Myocyte (in vitro differentiated cells): ENCODE data around the gene NFE2. TPM values are rescaled to one million over a fixed set of nuclear protein-coding genes. Genes with fewer than 3 reads are reported as not detected.

Source experiments
- DNase-seq: peaks from one replicate; pipeline ENCODE4 v3.0.0-alpha.2; 2012; ENCODE audit warnings: low read depth
- microRNA counts: library from miRNA; unstranded; fragments of <30 nt; microRNA quantifications from one replicate; lab custom pipeline; 2016
- microRNA-seq: library from miRNA; unstranded; fragments of <30 nt; microRNA quantifications from one replicate; pipeline ENCODE4, GENCODE V29; 2016
- total RNA-seq: library from RNA; depleted of rRNA; stranded (reverse); fragments of >200 nt; gene quantifications from 2 replicates; pipeline ENCODE4 v1.2.3, GENCODE V29; 2014

The NFE2 gene
- total RNA-seq, 1 donor from 2014 or later = 1.4 TPM

DNA sequence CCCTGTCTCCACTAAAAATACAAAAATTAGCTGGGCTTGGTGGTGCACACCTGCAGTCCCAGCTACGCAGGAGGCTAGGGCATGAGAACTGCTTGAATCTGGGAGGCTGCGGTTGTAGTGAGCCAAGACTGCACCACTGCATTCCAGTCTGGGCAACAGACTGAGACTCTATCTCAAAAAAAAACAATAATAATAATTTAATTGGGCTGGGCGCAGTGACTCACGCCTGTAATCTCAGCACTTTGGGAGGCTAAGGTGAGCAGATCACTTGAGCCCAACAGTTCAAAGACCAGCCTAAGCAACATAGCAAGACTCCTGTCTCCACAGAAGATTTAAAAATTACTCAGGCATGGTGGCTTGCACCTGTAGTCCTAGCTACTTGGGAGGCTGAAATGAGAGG, 47.6 kb downstream of the NFE2 start:
- DNase-seq = no peak

GRCh38 chr12:54251667-54252284, 49.0 kb downstream of the NFE2 start:
- peak; percentile 61 for DNase-seq

DNA sequence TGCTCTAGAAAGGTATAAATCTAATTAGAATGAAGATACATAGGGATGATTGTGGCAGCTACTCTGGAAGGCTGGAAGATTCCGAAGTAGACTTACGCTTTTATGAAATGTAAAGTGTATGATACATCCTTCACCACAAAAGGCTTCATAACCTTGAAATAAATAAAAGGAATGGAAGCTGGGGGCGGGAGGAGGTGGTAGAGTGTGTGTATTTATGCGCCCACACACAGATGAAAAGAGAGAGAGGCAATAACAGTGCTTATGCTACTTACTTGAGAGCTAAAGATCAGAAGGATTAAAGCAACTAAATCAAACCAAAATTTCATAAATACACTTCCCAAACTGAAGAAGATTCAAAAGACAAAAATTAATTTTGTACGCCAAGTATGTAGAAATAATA, 51.3 kb downstream of the NFE2 start:
- no peak for DNase-seq

DNA sequence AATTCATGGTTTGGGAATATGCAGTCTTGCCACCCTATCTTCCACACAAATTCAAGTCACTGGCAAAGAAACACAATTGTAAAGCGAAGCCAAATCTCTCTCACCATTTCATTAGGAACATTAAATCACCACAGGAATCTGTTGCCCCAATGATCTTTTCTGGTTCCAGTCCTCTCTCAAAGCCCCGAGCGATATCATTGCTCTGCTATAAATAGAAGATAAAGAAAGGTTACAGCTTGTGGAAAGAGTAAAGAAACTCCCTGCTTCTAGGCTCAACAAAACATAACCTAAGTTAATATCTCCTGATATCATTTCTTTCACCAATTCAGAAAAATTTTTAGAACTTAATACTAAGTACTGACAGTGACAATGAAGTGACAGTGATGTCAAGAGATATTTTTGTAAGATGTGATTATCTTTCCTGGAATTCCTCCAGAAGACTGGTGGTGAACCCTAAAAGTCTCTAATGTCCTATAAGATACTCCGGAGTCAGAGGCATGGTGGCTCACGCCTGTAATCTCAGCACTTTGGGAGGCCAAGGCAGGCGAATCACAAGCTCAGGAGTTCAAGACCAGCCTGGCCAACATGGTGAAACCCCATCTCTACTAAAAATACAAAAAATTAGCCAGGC, 54.7 kb downstream of the NFE2 start:
- DNase-seq = peak; percentile 58

MicroRNAs encoded within 50 kb of the gene (microRNA counts, 767-probe panel; counts per million panel counts)
- microRNA hsa-miR-148b-3p (lab: Ali Mortazavi, UCI) = 10,574 counts per million, percentile 47 among the panel's probes with 10 or more counts

Small RNA genes within 50 kb of the gene (microRNA-seq; reads per million reads assigned to microRNA genes)
- gene MIR148B = 123 reads per million, percentile 59 among the genes with 10 or more reads in this experiment

Other genes starting within 250 kb of the NFE2 start
- gene HOXC4, start 247.2 kb downstream of the NFE2 start, total RNA-seq = 2.3 and 2.6 TPM in 2 replicates
- 45.1 and 46.9 TPM in 2 replicates for gene SMUG1, start 112.0 kb downstream of the NFE2 start, total RNA-seq
- gene CBX5, start 20.9 kb downstream of the NFE2 start, total RNA-seq = 41.6 and 48.6 TPM in 2 replicates
- 183 and 272 TPM in 2 replicates for gene HNRNPA1, start 20.3 kb downstream of the NFE2 start, total RNA-seq
- 228 and 256 TPM in 2 replicates for gene COPZ1, start 24.1 kb upstream of the NFE2 start, total RNA-seq
- gene GPR84, start 63.5 kb upstream of the NFE2 start, total RNA-seq = not detected in 2 replicates
- gene ZNF385A, start 83.7 kb upstream of the NFE2 start, total RNA-seq = 2.3 and 4.1 TPM in 2 replicates
- 156 and 221 TPM in 2 replicates for gene ITGA5, start 118.3 kb upstream of the NFE2 start, total RNA-seq
- not detected in 2 replicates for gene GTSF1, start 172.6 kb upstream of the NFE2 start, total RNA-seq
- gene NCKAP1L, start 196.7 kb upstream of the NFE2 start, total RNA-seq = not detected in 2 replicates
- gene PDE1B, start 248.6 kb upstream of the NFE2 start, total RNA-seq = 0.03 TPM in 1 of 2 replicates, not detected in the other